ENCODE measurements around the gene CDKL1. TPM values are rescaled to one million over a fixed set of nuclear protein-coding genes. Genes with fewer than 3 reads are reported as not detected.
"Not testable (repeated sequence)": the region's sequence is repeated elsewhere in the genome, so short reads cannot be mapped to it uniquely, and the experiment has no call there.

CDKL1 gene
- total RNA-seq, 1 donor from 2014 or later: 54.4 TPM

- DNase-seq: no peak
These were observed 9.1 kb downstream of the CDKL1 start for GRCh38 chr14:50387548-50387947.

- DNase-seq: no peak
These were observed 13.0 kb downstream of the CDKL1 start for GRCh38 chr14:50383618-50384225.

GRCh38 chr14:50381823-50382287 lies 14.8 kb downstream of the CDKL1 start:
- no peak for DNase-seq

- DNase-seq: no peak
These were observed 15.7 kb downstream of the CDKL1 start for GRCh38 chr14:50381008-50381407.

DNA sequence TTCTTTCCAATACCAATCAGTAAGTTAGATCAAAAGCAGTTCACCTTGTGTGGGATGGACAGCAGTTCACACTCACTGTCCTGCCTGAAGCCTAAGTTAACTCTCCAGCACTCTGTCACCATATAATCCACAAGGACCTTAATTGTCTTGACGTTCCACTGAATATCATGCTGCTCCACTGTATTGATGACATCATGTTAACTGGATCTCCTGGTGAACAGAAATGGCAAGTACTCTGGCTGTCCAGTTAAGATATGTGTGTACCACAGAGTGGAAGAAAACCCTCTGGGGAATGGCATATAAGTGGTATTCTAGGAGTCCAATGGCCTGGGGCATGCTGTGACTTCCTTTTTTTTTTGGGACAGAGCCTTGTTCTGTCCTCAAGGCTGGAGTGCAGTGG lies 16.2 kb downstream of the CDKL1 start:
- DNase-seq: no peak

- no peak for DNase-seq
These were observed 17.1 kb downstream of the CDKL1 start for GRCh38 chr14:50379563-50379962.

DNA sequence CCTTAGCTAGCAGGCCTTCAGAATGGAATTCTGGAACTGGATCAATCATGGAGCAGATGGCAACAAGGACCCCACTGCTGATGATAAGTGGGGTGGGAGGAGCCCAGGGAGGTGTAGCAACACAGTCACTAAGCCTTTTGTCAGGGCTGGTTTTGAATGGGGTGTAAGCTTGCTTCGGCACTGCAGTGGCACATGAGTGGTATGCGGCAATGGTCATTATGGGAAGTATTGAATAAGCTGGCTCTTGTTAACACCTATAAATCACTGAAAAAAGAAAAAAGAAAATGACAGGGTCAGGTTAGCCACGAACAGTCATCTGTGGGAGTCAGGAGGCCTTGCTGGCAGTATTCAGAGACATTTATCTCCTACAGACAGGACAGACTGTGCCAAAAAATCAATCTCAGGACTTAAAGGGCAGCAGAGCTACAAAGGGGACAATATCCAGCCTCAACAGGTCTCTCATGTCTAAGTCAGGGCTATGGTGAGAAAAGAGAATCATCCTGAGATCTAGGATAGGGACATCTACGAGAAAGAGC lies 19.1 kb downstream of the CDKL1 start:
- DNase-seq: no peak

- DNase-seq: no peak
These were observed 20.9 kb downstream of the CDKL1 start for GRCh38 chr14:50375760-50376159.

DNA sequence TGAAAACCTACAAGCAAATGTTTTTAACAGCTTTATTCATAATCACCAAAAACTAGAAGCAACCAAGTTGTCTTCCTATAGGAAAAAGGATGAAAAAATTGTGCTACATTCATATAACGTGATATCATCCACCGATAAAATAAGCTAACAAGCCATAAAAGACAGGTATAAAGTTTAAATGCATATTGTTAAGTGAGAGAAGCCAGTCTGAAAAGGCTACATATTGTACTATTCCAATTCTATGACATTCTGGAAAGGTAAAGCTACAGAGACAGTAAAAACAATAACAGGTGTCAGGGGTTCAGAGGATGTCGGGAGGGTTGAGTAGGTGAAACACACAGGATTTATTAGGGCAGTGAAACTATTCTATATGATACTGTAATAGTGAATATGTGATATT lies 22.7 kb downstream of the CDKL1 start:
- no peak for DNase-seq

DNA sequence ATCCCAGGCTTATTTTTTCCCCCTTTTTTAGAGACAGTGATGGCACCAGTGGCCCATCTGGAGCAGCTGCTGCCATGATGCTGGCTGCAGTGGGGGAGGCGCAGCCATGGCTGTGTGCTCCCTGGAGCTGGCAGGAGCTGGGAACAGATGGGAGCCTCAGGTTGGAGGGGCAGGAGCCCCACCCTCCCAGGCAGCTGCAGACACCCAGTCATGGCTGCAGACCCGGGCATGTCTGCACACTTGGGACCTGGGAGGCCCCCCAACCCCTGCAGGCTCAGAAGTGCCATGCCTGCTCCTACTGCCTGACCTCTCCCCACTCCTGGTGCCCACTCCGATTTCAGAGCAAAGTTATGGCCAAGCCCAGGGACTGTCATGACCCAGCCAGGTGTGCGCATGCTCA lies 25.1 kb downstream of the CDKL1 start:
- no peak for DNase-seq

GRCh38 chr14:50366589-50366988 lies 30.1 kb downstream of the CDKL1 start:
- DNase-seq: no peak

GRCh38 chr14:50366115-50366514 lies 30.6 kb downstream of the CDKL1 start:
- no peak for DNase-seq

DNA sequence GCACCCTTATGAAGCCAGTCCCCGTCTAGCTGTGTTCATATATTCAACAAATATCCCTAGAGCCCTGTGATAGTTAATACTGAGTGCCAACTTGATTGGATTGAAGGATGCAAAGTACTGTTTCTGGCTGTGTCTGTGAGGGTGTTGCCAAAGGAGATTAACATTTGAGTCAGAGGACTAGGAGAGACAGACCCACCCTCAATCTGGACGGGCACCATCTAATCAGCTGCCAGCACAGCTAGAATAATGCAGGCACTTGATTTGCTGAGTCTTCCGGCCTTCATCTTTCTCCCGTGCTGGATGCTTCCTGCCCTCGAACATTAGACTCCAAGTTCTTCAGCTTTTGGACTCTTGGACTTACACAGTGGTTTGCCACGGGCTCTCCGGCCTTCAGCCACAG lies 31.1 kb downstream of the CDKL1 start:
- DNase-seq: not testable (repeated sequence)

DNA sequence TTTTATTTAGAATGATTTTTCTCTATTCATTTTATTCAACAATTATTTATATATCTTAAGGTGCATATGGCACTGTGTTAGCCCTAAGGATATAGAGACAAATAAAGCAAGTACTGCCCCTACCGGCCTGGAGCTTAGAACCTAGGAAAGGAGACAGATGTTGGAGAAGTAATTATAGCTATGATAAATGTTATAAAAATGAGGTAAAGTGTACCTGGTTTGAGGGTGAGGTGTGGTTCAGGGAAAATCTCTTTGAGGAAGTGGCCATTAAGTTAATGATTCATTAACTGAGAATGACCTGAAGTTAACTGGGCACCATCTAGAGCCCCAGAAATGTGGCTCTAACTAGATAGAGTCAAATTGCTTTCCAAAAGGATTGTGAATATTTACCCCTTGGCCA lies 31.9 kb downstream of the CDKL1 start:
- DNase-seq: no peak

- peak; percentile 39 for DNase-seq
These were observed 33.0 kb downstream of the CDKL1 start for GRCh38 chr14:50363714-50364111.

- peak; percentile 27 for DNase-seq
These were observed 33.6 kb downstream of the CDKL1 start for GRCh38 chr14:50362764-50363713.

DNA sequence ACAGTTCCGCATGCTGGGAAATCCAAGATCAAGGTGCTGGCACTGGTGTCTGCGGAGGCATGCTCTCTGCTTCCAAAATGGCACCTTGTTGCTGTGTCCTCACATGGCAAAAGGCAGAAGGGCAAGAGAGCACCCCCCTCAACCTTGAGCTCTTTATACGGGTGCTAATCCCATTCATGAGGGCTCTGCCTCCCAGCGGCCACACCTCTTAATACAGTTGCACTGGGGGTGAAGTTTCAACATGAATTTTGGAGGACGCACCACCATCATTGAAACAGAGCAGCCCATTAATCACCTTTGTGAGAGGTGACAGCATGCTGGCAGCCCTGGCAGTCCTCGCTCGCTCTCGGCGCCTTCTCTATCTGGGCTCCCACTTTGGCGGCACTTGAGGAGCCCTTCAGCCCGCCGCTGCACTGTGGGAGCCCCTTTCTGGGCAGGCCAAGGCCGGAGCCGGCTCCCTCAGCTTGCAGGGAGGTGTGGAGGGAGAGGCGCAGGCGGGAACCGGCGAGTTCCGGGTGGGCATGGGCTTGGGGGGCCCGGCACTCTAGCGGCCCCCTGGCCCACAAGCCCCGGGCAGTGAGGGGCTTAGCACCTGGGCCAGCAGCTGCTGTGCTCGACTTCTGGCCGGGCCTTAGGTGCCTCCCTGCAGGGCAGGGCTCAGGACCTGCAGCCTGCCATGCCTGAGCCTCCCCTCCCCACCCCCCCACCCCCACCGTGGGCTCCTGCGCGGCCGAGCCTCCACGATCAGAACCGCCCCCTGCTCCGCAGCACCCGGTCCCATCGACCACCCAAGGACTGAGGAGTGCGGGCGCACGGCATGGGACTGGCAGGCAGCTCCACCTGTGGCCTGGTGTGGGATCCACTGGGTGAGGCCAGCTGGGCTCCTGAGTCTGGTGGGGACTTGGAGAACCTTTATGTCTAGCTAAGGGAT lies 34.9 kb downstream of the CDKL1 start:
- not testable (repeated sequence) for DNase-seq

- no peak for DNase-seq
These were observed 35.8 kb downstream of the CDKL1 start for GRCh38 chr14:50360851-50361250.

GRCh38 chr14:50360093-50360492 lies 36.6 kb downstream of the CDKL1 start:
- DNase-seq: no peak

GRCh38 chr14:50359631-50360030 lies 37.0 kb downstream of the CDKL1 start:
- no peak for DNase-seq

DNA sequence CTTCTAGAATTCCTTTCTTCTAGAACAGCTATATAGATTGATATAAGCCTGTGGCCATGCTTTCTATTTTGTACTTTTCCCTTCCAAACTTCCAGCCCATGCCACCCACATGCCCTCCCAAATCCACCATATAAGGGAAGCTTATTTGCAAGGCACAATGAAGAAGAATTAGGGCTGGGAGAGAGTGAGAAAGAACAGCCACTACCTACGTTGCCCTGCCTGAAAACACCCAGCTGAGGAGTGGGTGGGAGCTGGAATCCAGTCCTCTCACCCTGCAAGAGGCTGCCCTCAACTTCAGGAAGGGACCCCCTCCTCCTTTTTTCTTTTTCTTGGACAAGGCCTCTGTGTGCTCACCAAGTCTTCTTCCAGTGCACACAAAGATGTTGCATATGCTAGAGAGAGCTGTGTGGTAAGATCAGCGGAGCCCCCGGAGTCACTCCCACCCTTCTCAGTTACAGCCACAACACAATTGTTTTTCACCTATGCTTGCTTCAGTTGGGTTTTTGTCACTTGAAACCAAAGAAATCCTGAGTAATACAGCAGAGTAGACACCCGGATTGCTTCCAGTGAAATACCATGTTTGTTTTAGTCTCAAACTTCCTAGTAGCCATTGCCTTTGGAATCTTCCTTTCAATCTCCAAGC lies 38.8 kb downstream of the CDKL1 start:
- DNase-seq: no peak

- no peak for DNase-seq
These were observed 39.6 kb downstream of the CDKL1 start for GRCh38 chr14:50357124-50357523.

All from skin of body (tissue), 2 donors.